Measurements from ENCODE around the gene FAM98B.

Gene FAM98B

DNA sequence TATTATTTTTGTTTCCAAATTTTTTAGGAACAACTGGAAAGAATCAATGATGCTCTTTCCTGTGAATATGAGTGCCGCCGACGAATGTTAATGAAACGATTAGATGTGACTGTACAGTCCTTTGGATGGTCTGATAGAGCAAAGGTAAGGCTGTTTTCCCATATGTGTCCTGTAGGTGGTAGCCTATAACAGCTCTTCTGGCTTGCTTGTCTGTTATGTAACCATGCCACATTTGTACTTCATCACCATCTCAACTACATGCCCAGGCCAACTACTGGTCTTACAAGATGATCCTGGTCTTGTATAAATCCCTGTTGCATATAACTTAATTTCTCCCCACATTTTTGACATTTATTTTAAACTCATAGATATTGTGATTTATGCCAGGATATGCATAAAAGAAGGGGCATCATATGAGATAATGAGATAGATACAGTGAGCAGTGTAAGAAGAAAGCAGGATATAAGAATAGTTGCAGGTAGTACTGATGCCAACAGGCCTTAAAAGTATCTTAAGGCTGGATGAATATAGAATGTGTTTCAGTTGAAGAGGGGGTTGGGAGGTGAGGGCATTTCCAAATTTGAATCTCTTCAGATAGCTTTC, 20.3 kb downstream of the FAM98B start:
- Mint-ChIP-seq H3K27me3 (no peaks in the 10 kb centered on the region), H3K4me1 (ENCODE audit: low read depth) (peaks cover 2% of the 10 kb centered on the region), H3K4me3 (no peak overlapping the region), H3K9me3 (no peaks in the 10 kb centered on the region), H3K36me3 (ENCODE audit: low read depth) (peaks cover 48% of the 10 kb centered on the region), H3K27ac (no peak overlapping the region)
- intact Hi-C loops (cut with micrococcal nuclease) = loop anchor here (1.0 to 10.0 kb wide), 3 partner anchors 91 to 225 kb away; partner anchors contain the start of gene RASGRP1

DNA sequence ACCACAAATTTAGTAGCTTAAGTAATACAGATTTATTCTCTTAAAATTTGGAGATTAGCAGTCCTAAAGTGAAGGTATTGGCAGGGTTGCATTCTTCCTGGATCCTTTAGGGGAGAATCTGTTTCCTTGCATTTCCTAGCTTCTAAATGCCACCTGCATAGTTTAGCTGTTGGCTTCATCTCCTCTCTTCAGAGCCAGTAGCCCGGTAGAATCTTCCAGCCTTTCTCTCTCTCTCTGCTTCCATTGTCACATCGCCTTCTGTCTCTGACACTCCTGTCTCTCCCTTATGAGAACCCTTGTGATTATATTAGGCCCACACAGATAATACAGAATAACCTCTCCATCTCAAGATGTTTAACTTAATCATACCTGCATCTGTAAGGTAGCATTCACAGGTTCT, 21.4 kb downstream of the FAM98B start:
- no peak overlapping the region for H3K4me3 Mint-ChIP-seq
- no peaks in the 10 kb centered on the region for H3K9me3 Mint-ChIP-seq
- no peak overlapping the region for H3K27ac Mint-ChIP-seq
- H3K27me3 Mint-ChIP-seq = no peaks in the 10 kb centered on the region
- peaks cover 47% of the 10 kb centered on the region for H3K36me3 Mint-ChIP-seq (ENCODE audit: low read depth)
- intact Hi-C loops (cut with micrococcal nuclease) = loop anchor here (2.0 to 10.0 kb wide), 3 partner anchors 38 to 215 kb away; partner anchors contain the start of gene RASGRP1
- H3K4me1 Mint-ChIP-seq (ENCODE audit: low read depth) = peaks cover 13% of the 10 kb centered on the region

- Mint-ChIP-seq H3K27me3 (no peaks in the 10 kb centered on the region), H3K36me3 (ENCODE audit: low read depth) (peaks cover 42% of the 10 kb centered on the region), H3K4me1 (ENCODE audit: low read depth) (peaks cover 14% of the 10 kb centered on the region), H3K9me3 (no peaks in the 10 kb centered on the region), H3K4me3 (no peak overlapping the region), H3K27ac (peak overlapping the region; percentile 23)
- intact Hi-C loops (cut with micrococcal nuclease) = loop anchor here (5.0 to 10.0 kb wide), 2 partner anchors 39 to 89 kb away; partner anchors contain the start of gene RASGRP1
Measured at GRCh38 chr15:38476120-38476519, 22.2 kb downstream of the FAM98B start.

GRCh38 chr15:38477637-38478036, 23.7 kb downstream of the FAM98B start:
- intact Hi-C loops (cut with micrococcal nuclease) = loop anchor here (5.0 to 10.0 kb wide), 2 partner anchors 40 to 87 kb away; partner anchors contain the start of gene RASGRP1
- no peak overlapping the region for H3K4me3 Mint-ChIP-seq

DNA sequence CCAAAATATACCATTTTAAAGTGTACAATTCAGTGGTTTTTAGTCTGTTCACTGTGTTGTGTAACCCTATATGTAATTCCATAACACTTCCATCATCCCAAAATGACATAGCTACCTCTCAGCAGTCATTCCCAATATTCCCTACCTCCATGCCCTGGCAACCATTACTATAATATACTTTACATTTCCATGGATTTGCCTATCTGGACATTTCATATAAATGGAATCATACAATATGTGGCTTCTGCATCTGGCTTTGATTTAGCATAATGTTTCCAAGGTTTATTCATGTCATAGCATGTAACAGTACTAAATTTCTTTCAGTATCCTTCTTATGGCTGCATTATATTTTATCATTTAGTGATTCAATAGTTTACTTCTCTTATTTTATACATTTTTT, 25.3 kb downstream of the FAM98B start:
- Mint-ChIP-seq H3K27me3 (no peaks in the 10 kb centered on the region), H3K4me1 (ENCODE audit: low read depth) (peaks cover 14% of the 10 kb centered on the region), H3K27ac (no peak overlapping the region), H3K9me3 (no peaks in the 10 kb centered on the region), H3K36me3 (ENCODE audit: low read depth) (peaks cover 55% of the 10 kb centered on the region), H3K4me3 (no peak overlapping the region)
- intact Hi-C loops (cut with micrococcal nuclease) = loop anchor here (5.0 to 10.0 kb wide), 2 partner anchors 42 to 86 kb away; partner anchors contain the start of gene RASGRP1

More at GRCh38 chr15:38477637-38478036, 23.7 kb downstream of the FAM98B start:
- Mint-ChIP-seq H3K9me3 (no peaks in the 10 kb centered on the region), H3K27me3 (no peaks in the 10 kb centered on the region), H3K36me3 (ENCODE audit: low read depth) (peaks cover 57% of the 10 kb centered on the region), H3K27ac (no peak overlapping the region), H3K4me1 (ENCODE audit: low read depth) (peaks cover 14% of the 10 kb centered on the region)

DNA sequence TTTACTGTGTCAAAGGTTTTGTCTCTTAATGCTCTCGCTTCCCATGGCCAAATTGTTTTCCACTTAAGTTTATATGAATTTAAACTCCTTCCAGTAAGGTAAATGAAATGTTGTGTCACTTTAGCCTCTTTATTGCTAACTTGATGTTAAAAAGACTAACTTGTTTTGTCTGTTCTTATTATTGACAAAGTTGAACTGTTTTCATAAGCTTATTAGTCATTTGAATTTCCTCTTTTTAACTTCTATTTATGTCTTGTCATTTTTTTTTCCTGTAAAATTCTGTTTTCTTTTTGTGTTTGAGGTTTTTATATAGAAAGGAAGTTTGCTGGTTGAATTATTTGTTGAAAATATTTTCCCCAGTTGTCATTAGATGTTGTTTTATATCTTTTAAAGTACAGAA, 25.8 kb downstream of the FAM98B start:
- Mint-ChIP-seq H3K4me1 (ENCODE audit: low read depth) (peaks cover 14% of the 10 kb centered on the region), H3K27me3 (no peaks in the 10 kb centered on the region), H3K4me3 (no peak overlapping the region), H3K9me3 (no peaks in the 10 kb centered on the region), H3K27ac (no peak overlapping the region), H3K36me3 (ENCODE audit: low read depth) (peaks cover 50% of the 10 kb centered on the region)
- intact Hi-C loops (cut with micrococcal nuclease) = loop anchor here (5.0 to 10.0 kb wide), 2 partner anchors 42 to 85 kb away; partner anchors contain the start of gene RASGRP1

DNA sequence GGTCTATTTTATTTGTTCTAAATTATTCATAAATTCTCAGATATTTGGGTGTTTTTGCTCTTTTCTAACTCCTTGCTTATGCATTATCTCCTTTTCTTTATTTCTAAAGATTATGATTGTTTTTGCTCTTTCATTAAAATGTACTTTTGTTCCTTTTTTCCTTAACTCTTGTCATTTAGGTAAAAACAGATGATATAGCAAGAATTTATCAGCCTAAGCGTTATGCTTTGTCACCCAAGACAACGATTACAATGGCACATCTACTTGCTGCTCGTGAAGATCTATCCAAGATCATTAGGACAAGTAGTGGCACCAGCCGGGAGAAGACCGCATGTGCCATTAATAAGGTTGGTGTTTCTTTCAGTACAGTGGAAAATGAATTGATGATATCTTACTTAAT, 27.2 kb downstream of the FAM98B start:
- intact Hi-C loops (cut with micrococcal nuclease) = no loop called here
- H3K4me1 Mint-ChIP-seq (ENCODE audit: low read depth) = peaks cover 14% of the 10 kb centered on the region
- H3K27ac Mint-ChIP-seq = no peak overlapping the region
- peaks cover 36% of the 10 kb centered on the region for H3K36me3 Mint-ChIP-seq (ENCODE audit: low read depth)
- no peaks in the 10 kb centered on the region for H3K27me3 Mint-ChIP-seq
- H3K9me3 Mint-ChIP-seq = no peaks in the 10 kb centered on the region
- no peak overlapping the region for H3K4me3 Mint-ChIP-seq

DNA sequence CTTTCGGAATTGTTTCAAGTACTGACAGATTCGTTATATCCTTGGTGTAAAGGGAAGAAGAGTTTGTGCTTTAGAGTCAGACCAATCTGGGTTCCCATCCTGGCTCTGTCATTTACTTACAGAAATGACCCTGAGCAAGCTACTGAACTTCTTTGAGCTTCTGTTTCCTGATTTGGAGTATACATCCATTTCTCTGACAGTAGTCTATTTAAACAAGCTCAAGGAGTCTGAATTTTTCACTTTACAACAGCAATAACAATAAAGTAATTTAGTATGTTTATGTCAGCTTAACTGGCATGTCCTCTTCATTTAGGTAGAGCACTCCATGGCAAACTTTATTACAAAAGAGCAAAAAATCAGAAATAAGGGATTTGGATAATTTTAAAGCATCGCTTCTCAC, 27.8 kb downstream of the FAM98B start:
- intact Hi-C loops (cut with micrococcal nuclease) = no loop called here
- H3K27ac Mint-ChIP-seq = no peak overlapping the region

DNA sequence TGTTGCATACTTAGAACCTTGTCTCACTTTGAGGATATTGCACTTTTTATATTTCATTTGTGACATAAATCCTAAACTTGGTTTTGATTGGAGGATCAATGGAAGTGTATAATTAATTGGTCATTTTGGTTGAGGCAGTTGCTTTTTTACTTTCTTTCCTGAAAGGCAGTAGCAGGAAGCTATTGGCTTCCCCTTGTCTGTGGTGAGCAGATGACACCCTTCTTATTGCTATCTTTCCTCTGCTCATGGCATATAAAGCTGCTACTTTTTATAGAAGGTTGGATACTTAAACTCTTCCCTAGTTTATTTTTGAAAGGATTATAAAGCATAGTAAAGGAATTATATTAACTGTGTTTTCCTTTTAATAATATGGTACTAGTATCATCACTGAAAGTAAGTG, 28.6 kb downstream of the FAM98B start:
- Mint-ChIP-seq H3K27me3 (no peaks in the 10 kb centered on the region), H3K36me3 (ENCODE audit: low read depth) (peaks cover 33% of the 10 kb centered on the region), H3K4me1 (ENCODE audit: low read depth) (peaks cover 19% of the 10 kb centered on the region), H3K27ac (no peak overlapping the region), H3K4me3 (no peak overlapping the region), H3K9me3 (no peaks in the 10 kb centered on the region)
- intact Hi-C loops (cut with micrococcal nuclease) = no loop called here

More for the DNA sequence above, 27.8 kb downstream of the FAM98B start:
- Mint-ChIP-seq H3K9me3 (no peaks in the 10 kb centered on the region), H3K4me1 (ENCODE audit: low read depth) (peaks cover 16% of the 10 kb centered on the region), H3K4me3 (no peak overlapping the region), H3K36me3 (ENCODE audit: low read depth) (peaks cover 33% of the 10 kb centered on the region), H3K27me3 (no peaks in the 10 kb centered on the region)

DNA sequence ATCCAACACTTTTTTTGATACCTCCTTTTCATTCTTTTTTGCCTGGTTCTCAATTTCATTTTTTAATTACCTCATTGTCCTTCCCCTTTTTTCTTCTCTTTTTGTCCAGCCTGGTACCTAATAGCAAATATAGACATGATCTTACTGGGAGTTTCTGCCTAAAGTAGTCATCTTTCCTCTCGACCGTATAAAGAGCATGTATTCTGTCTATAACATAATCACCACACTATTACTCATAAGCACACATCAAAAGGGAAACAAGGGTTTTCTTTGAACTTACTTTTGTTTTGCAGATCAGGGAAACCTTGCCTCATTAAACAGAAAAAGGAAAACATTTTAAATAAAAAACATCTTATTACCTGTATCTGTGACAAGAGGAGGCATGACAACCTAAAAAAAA, 33.0 kb downstream of the FAM98B start:
- Mint-ChIP-seq H3K9me3 (no peaks in the 10 kb centered on the region), H3K36me3 (ENCODE audit: low read depth) (peaks cover 22% of the 10 kb centered on the region), H3K4me3 (no peak overlapping the region), H3K27me3 (no peaks in the 10 kb centered on the region), H3K27ac (no peak overlapping the region), H3K4me1 (ENCODE audit: low read depth) (peaks cover 5% of the 10 kb centered on the region)
- intact Hi-C loops (cut with micrococcal nuclease) = no loop called here

GRCh38 chr15:38487378-38487777, 33.5 kb downstream of the FAM98B start:
- Mint-ChIP-seq H3K27me3 (no peaks in the 10 kb centered on the region), H3K36me3 (ENCODE audit: low read depth) (peaks cover 18% of the 10 kb centered on the region), H3K27ac (no peak overlapping the region), H3K4me3 (no peak overlapping the region), H3K9me3 (no peaks in the 10 kb centered on the region), H3K4me1 (ENCODE audit: low read depth) (peaks cover 5% of the 10 kb centered on the region)
- intact Hi-C loops (cut with micrococcal nuclease) = no loop called here

DNA sequence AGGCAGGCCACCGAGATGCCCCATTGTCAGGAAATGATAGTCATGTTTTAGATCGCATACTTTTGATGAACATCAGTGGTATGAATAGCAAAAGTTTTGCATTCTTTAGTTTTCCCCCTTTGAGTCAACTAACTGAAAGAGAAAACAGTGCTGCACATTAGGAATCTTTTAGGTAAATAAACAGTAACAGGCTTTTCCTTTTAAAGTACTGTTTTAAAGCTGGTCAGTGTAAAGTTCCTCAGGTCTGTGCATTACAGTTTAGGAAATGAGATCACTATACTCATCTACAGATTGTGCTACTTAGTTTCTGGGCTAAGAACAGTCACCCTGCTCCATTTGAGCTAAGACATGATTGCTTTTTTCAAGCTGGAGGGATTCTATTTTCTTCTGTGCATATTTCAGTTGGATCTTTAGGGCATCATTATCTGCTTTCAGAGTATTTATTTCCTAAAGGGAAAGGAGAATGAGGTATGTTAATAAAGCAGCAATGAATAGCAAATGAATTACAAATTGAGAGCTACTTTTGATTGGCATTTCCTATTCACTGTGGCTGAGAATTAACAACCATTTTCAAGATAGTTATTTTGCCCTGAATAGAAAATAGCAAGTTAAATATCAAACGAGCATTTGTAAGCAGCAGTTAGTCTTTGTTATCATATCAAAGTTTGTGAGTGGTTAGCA, 36.5 kb downstream of the FAM98B start:
- intact Hi-C loops (cut with micrococcal nuclease) = no loop called here
- no peaks in the 10 kb centered on the region for H3K27me3 Mint-ChIP-seq
- H3K4me3 Mint-ChIP-seq = no peak overlapping the region
- peaks cover 19% of the 10 kb centered on the region for H3K36me3 Mint-ChIP-seq (ENCODE audit: low read depth)
- peaks cover 5% of the 10 kb centered on the region for H3K4me1 Mint-ChIP-seq (ENCODE audit: low read depth)
- no peaks in the 10 kb centered on the region for H3K9me3 Mint-ChIP-seq
- H3K27ac Mint-ChIP-seq = no peak overlapping the region

- Mint-ChIP-seq H3K4me1 (ENCODE audit: low read depth) (no peaks in the 10 kb centered on the region), H3K9me3 (peaks cover 19% of the 10 kb centered on the region), H3K4me3 (no peak overlapping the region), H3K27ac (no peak overlapping the region), H3K36me3 (ENCODE audit: low read depth) (peaks cover 30% of the 10 kb centered on the region), H3K27me3 (no peaks in the 10 kb centered on the region)
- intact Hi-C loops (cut with micrococcal nuclease) = no loop called here
Measured at GRCh38 chr15:38496151-38496550, 42.2 kb downstream of the FAM98B start.

GRCh38 chr15:38499651-38500050, 45.7 kb downstream of the FAM98B start:
- intact Hi-C loops (cut with micrococcal nuclease) = no loop called here
- no peak overlapping the region for H3K27ac Mint-ChIP-seq
- H3K27me3 Mint-ChIP-seq = no peaks in the 10 kb centered on the region
- peaks cover 19% of the 10 kb centered on the region for H3K9me3 Mint-ChIP-seq
- no peak overlapping the region for H3K4me3 Mint-ChIP-seq
- H3K4me1 Mint-ChIP-seq (ENCODE audit: low read depth) = no peaks in the 10 kb centered on the region
- peaks cover 26% of the 10 kb centered on the region for H3K36me3 Mint-ChIP-seq (ENCODE audit: low read depth)
